ENCODE measurements around the gene PLD4. TPM values are rescaled to one million over a fixed set of nuclear protein-coding genes. Genes with fewer than 3 reads are reported as not detected.

The PLD4 gene
- polyA plus RNA-seq, 2 donors, result 0.53 to 0.65 TPM

GRCh38 chr14:104953896-104954656, 29.4 kb downstream of the PLD4 start:
- 89 to 91% methylated on average over 26 of the region's 26 CpGs for WGBS, 2 donors
- H3K4me3 ChIP-seq (ENCODE audit: low read depth in 1 of 2, low read length in 2 of 2), result no peak overlapping the region
- H3K27ac ChIP-seq (ENCODE audit: low read depth in 2 of 2, low read length in 1 of 2), result no peak overlapping the region
- no peaks in the 10 kb centered on the region for H3K4me1 ChIP-seq (ENCODE audit: control insufficient read depth in 2 of 2, insufficient read depth in 2 of 2, low read length in 1 of 2)
- no peaks in the 10 kb centered on the region for H3K27me3 ChIP-seq (ENCODE audit: control insufficient read depth in 1 of 2, insufficient read depth in 2 of 2, low read length in 2 of 2)
- H3K9me3 ChIP-seq (ENCODE audit: control insufficient read depth in 2 of 2, insufficient read depth in 1 of 2, low read depth in 1 of 2, low read length in 1 of 2), result no peaks in the 10 kb centered on the region
- H3K36me3 ChIP-seq (ENCODE audit: control insufficient read depth in 2 of 2, insufficient read depth in 2 of 2, low read length in 1 of 2), result peaks cover 0 to 46% of the 10 kb centered on the region in 2 donors

GRCh38 chr14:104954746-104955395, 30.2 kb downstream of the PLD4 start:
- WGBS, 2 donors, result 80 to 84% methylated on average over 13 of the region's 13 CpGs

GRCh38 chr14:104955396-104955770, 30.7 kb downstream of the PLD4 start:
- Histone ChIP-seq H3K4me1 (ENCODE audit: control insufficient read depth in 2 of 2, insufficient read depth in 2 of 2, low read length in 1 of 2) (no peaks in the 10 kb centered on the region), H3K27me3 (ENCODE audit: control insufficient read depth in 1 of 2, insufficient read depth in 2 of 2, low read length in 2 of 2) (no peaks in the 10 kb centered on the region), H3K36me3 (ENCODE audit: control insufficient read depth in 2 of 2, insufficient read depth in 2 of 2, low read length in 1 of 2) (peaks cover 0 to 46% of the 10 kb centered on the region in 2 donors), H3K4me3 (ENCODE audit: low read depth in 1 of 2, low read length in 2 of 2) (no peak overlapping the region), H3K27ac (ENCODE audit: low read depth in 2 of 2, low read length in 1 of 2) (no peak overlapping the region), H3K9me3 (ENCODE audit: control insufficient read depth in 2 of 2, insufficient read depth in 1 of 2, low read depth in 1 of 2, low read length in 1 of 2) (no peaks in the 10 kb centered on the region)
- WGBS, 2 donors, result 82 to 90% methylated on average over 3 of the region's 3 CpGs

More at GRCh38 chr14:104954746-104955395, 30.2 kb downstream of the PLD4 start:
- Histone ChIP-seq H3K4me1 (ENCODE audit: control insufficient read depth in 2 of 2, insufficient read depth in 2 of 2, low read length in 1 of 2) (no peaks in the 10 kb centered on the region), H3K9me3 (ENCODE audit: control insufficient read depth in 2 of 2, insufficient read depth in 1 of 2, low read depth in 1 of 2, low read length in 1 of 2) (no peaks in the 10 kb centered on the region), H3K27ac (ENCODE audit: low read depth in 2 of 2, low read length in 1 of 2) (no peak overlapping the region), H3K36me3 (ENCODE audit: control insufficient read depth in 2 of 2, insufficient read depth in 2 of 2, low read length in 1 of 2) (peaks cover 0 to 46% of the 10 kb centered on the region in 2 donors), H3K27me3 (ENCODE audit: control insufficient read depth in 1 of 2, insufficient read depth in 2 of 2, low read length in 2 of 2) (no peaks in the 10 kb centered on the region), H3K4me3 (ENCODE audit: low read depth in 1 of 2, low read length in 2 of 2) (no peak overlapping the region)

DNA sequence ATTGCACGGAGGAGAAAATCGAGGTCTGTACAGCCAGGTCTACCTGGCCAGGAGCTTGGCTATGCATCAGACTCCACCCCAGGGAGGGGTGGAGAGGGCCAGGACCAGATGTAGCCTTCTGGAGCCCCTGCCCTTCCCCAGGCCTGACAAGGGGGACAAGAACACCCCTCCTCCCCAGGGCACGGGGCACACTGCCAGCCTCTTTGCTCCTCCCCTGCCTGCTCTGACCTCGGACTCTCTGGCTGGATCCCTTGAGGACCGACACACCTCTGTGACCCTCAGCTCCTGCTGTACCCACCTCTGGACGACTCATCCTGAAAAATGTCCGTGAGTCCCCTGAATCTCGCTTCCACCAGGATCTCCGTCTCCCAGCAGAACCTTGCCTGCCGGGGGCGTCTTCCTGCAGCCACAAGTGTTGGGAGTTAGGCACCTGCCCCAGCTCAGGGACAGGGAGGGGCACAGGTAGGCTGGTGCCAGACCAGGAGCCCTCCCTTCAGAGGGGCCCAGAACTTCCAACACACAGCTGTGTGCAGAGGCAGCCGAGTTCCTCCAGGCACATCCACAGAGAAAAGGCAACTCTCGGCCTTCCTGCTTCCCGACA, 31.7 kb downstream of the PLD4 start:
- Histone ChIP-seq H3K9me3 (ENCODE audit: control insufficient read depth in 2 of 2, insufficient read depth in 1 of 2, low read depth in 1 of 2, low read length in 1 of 2) (no peaks in the 10 kb centered on the region), H3K4me3 (ENCODE audit: low read depth in 1 of 2, low read length in 2 of 2) (no peak overlapping the region), H3K27ac (ENCODE audit: low read depth in 2 of 2, low read length in 1 of 2) (no peak overlapping the region), H3K36me3 (ENCODE audit: control insufficient read depth in 2 of 2, insufficient read depth in 2 of 2, low read length in 1 of 2) (peaks cover 0 to 46% of the 10 kb centered on the region in 2 donors), H3K27me3 (ENCODE audit: control insufficient read depth in 1 of 2, insufficient read depth in 2 of 2, low read length in 2 of 2) (no peaks in the 10 kb centered on the region), H3K4me1 (ENCODE audit: control insufficient read depth in 2 of 2, insufficient read depth in 2 of 2, low read length in 1 of 2) (no peaks in the 10 kb centered on the region)
- WGBS, 2 donors, result 78 to 87% methylated on average over 14 of the region's 14 CpGs

DNA sequence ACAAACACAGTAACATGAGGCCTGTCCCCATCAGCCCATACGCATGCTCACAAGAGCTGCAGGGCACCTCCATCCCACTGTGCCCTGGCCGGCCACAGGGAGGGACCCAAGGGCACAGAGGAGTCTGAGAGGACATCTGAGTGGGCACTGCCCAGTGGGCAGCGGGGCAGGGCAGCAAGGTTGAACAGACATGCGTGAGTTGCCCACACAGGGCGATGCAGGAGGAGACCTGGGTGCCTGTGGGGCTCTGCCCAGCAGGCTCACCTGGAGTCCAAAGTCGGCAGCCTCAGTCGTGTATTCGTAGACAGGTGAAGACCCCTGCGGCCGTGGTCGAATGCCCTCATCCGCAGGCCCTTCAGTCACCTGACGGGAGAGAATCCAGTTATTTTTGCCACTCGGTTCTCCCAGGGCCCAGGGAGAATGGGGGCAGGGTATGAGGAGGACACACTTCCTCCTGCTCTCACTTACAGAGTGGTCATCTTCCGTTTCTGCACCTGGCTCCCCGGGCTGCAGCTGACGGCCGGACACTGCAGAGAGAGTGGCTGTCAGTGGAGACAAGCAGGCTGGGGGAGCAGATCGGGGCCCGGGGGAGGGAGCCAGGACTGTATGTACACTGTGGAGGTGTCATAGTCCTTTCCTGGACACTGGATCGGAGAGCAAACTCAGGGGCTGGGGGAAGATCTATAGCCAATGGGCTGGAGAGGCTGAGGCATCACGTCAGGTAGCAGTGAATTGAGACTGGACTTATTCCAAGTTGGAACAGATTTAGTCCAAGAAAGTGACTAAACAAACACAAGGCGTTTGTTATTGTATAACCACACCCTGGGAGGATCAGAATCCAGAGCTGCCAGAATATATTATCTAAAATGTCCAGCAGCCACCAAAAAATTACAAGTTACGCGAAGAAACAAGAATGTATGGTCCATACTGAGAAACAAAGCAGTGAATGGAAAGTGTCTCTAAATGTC, 32.8 kb downstream of the PLD4 start:
- WGBS, 2 donors, result 74 to 76% methylated on average over 25 of the region's 25 CpGs
- Histone ChIP-seq H3K4me1 (ENCODE audit: control insufficient read depth in 2 of 2, insufficient read depth in 2 of 2, low read length in 1 of 2) (no peaks in the 10 kb centered on the region), H3K9me3 (ENCODE audit: control insufficient read depth in 2 of 2, insufficient read depth in 1 of 2, low read depth in 1 of 2, low read length in 1 of 2) (no peaks in the 10 kb centered on the region), H3K27ac (ENCODE audit: low read depth in 2 of 2, low read length in 1 of 2) (peak overlapping the region in 1 of 2 donors; percentile 8), H3K27me3 (ENCODE audit: control insufficient read depth in 1 of 2, insufficient read depth in 2 of 2, low read length in 2 of 2) (no peaks in the 10 kb centered on the region), H3K4me3 (ENCODE audit: low read depth in 1 of 2, low read length in 2 of 2) (no peak overlapping the region), H3K36me3 (ENCODE audit: control insufficient read depth in 2 of 2, insufficient read depth in 2 of 2, low read length in 1 of 2) (peaks cover 0 to 43% of the 10 kb centered on the region in 2 donors)

GRCh38 chr14:104964546-104964945, 39.9 kb downstream of the PLD4 start:
- Histone ChIP-seq H3K4me3 (ENCODE audit: low read depth in 1 of 2, low read length in 2 of 2) (no peak overlapping the region), H3K27me3 (ENCODE audit: control insufficient read depth in 1 of 2, insufficient read depth in 2 of 2, low read length in 2 of 2) (no peaks in the 10 kb centered on the region), H3K36me3 (ENCODE audit: control insufficient read depth in 2 of 2, insufficient read depth in 2 of 2, low read length in 1 of 2) (peaks cover 0 to 3% of the 10 kb centered on the region in 2 donors), H3K4me1 (ENCODE audit: control insufficient read depth in 2 of 2, insufficient read depth in 2 of 2, low read length in 1 of 2) (peaks cover 4 to 22% of the 10 kb centered on the region in 2 donors), H3K9me3 (ENCODE audit: control insufficient read depth in 2 of 2, insufficient read depth in 1 of 2, low read depth in 1 of 2, low read length in 1 of 2) (no peaks in the 10 kb centered on the region), H3K27ac (ENCODE audit: low read depth in 2 of 2, low read length in 1 of 2) (no peak overlapping the region)
- WGBS, 2 donors, result 88 to 90% methylated on average over 7 of the region's 7 CpGs

DNA sequence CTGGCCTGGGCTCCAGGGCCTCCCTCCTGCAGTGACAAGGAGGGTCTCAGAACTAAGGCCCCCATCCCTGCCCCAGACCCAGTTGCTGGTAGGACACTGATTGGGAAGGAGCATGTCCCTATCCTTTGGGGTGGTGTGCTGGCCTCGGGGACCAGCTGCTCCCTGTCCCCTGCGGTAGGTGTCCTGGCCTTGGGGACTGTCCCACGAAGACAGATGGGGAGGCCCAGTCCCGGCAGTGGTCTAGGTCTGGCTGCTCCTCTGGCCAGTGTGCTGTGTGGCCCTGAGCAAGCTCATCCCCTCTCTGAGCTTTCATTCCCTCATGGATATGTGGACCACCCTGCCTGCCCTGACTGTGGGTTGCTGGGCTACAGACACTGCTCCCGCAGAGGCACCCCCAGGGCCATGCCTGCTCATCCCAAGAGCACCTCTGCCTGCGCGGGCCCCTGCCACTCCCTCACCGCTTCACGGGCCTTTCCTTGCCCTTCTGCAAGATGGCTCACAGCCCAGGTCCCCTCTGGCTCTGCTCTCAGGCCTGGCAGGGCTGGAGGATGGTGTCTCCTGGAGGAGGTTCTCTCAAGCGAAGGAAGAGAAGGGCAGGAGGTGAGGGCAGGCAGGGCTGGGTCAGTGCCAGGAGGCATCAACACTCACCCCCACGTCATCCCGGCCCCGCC, 41.0 kb downstream of the PLD4 start:
- Histone ChIP-seq H3K9me3 (ENCODE audit: control insufficient read depth in 2 of 2, insufficient read depth in 1 of 2, low read depth in 1 of 2, low read length in 1 of 2) (no peaks in the 10 kb centered on the region), H3K4me1 (ENCODE audit: control insufficient read depth in 2 of 2, insufficient read depth in 2 of 2, low read length in 1 of 2) (peaks cover 6 to 28% of the 10 kb centered on the region in 2 donors), H3K4me3 (ENCODE audit: low read depth in 1 of 2, low read length in 2 of 2) (no peak overlapping the region), H3K27ac (ENCODE audit: low read depth in 2 of 2, low read length in 1 of 2) (peak overlapping the region; percentile 98 to 99), H3K27me3 (ENCODE audit: control insufficient read depth in 1 of 2, insufficient read depth in 2 of 2, low read length in 2 of 2) (no peaks in the 10 kb centered on the region), H3K36me3 (ENCODE audit: control insufficient read depth in 2 of 2, insufficient read depth in 2 of 2, low read length in 1 of 2) (peaks cover 0 to 3% of the 10 kb centered on the region in 2 donors)
- 67 to 68% methylated on average over 13 of the region's 13 CpGs for WGBS, 2 donors

DNA sequence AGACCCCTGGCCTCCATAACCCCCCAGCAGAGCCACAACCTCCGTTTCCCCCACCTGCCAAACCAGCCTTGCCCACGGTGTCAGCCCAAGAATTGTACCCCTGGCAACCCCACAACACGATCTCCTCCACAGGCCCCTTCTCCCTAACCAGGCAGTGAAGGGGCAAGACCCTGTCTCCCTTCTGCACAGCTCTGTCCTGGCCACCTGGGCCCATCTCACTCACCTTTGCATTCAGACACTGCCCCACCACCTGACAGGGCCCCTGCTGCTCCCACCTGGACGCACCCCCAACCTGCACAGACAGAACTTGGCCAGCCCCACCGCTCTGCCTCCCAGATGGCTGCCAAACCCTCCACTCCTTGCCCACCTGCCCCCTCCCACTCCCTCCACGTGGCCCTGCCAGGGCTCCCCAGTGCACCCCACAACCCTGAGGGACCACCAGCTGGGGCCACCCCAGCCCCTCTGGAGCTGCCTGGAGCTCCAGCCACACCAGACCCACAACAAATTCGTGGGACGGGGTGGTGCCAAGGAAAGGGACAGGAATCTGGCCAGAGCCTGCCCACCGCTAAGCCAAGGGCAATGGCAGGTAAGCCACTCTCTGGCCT, 41.7 kb downstream of the PLD4 start:
- WGBS, 2 donors, result 63 to 73% methylated on average over 9 of the region's 9 CpGs
- H3K36me3 ChIP-seq (ENCODE audit: control insufficient read depth in 2 of 2, insufficient read depth in 2 of 2, low read length in 1 of 2), result peaks cover 0 to 3% of the 10 kb centered on the region in 2 donors
- peak overlapping the region; percentile 98 to 99 for H3K27ac ChIP-seq (ENCODE audit: low read depth in 2 of 2, low read length in 1 of 2)
- H3K27me3 ChIP-seq (ENCODE audit: control insufficient read depth in 1 of 2, insufficient read depth in 2 of 2, low read length in 2 of 2), result no peaks in the 10 kb centered on the region
- H3K9me3 ChIP-seq (ENCODE audit: control insufficient read depth in 2 of 2, insufficient read depth in 1 of 2, low read depth in 1 of 2, low read length in 1 of 2), result no peaks in the 10 kb centered on the region
- peak overlapping the region; percentile 18 to 77 for H3K4me3 ChIP-seq (ENCODE audit: low read depth in 1 of 2, low read length in 2 of 2)
- peaks cover 6 to 33% of the 10 kb centered on the region in 2 donors for H3K4me1 ChIP-seq (ENCODE audit: control insufficient read depth in 2 of 2, insufficient read depth in 2 of 2, low read length in 1 of 2)

All from esophagus (tissue), 2 donors.